Neural cell (in vitro differentiated cells): ENCODE measurements around the gene ACTR1A. TPM values are rescaled to one million over a fixed set of nuclear protein-coding genes. Genes with fewer than 3 reads are reported as not detected.

Experiments
- H2AFZ ChIP-seq: fragments of 200-600, 300-800 bp; sonication (generic), shearing (Covaris generic); 2 replicates; pipeline ENCODE4 v1.6.0; 2014; ENCODE audit warnings: low read depth, mild to moderate bottlenecking, antibody characterized with exemption, low read length, moderate library complexity
- H3F3A ChIP-seq: fragments of 200-600 bp; shearing (Covaris generic); 2 replicates; pipeline ENCODE4 v1.6.1; 2016; ENCODE audit warnings: mild to moderate bottlenecking, moderate library complexity, mixed read lengths, antibody characterized with exemption, low read length; ENCODE audit not compliant: insufficient read depth, poor library complexity, severe bottlenecking
- H3K27ac ChIP-seq: fragments of 200-600, 300-800 bp; sonication (generic), shearing (Covaris generic); 2 replicates; pipeline ENCODE4 v1.5.1; 2014; ENCODE audit warnings: mild to moderate bottlenecking, low read length, moderate library complexity
- H3K27me3 ChIP-seq: fragments of 300-800, 200-600 bp; sonication (generic), shearing (Covaris generic); 2 replicates; pipeline ENCODE4 v1.6.0; 2014; ENCODE audit warnings: mild to moderate bottlenecking, low read depth, low read length, moderate library complexity; ENCODE audit not compliant: insufficient read depth
- H3K36me3 ChIP-seq: fragments of 300-800, 200-600 bp; sonication (generic), shearing (Covaris generic); 2 replicates; pipeline ENCODE4 v1.5.1; 2014; ENCODE audit warnings: mild to moderate bottlenecking, antibody characterized with exemption, low read length, moderate library complexity; ENCODE audit not compliant: insufficient read depth
- H3K4me2 ChIP-seq: fragments of 300-800, 200-600 bp; sonication (generic), shearing (Covaris generic); 2 replicates; pipeline ENCODE4 v1.6.0; 2014; ENCODE audit warnings: mild to moderate bottlenecking, low read length
- H3K4me3 ChIP-seq: fragments of 300-800, 200-600 bp; sonication (generic), shearing (Covaris generic); 2 replicates; pipeline ENCODE4 v1.5.1; 2014; ENCODE audit warnings: mild to moderate bottlenecking, low read length, moderate library complexity
- H3K79me2 ChIP-seq: fragments of 200-600 bp; shearing (Covaris generic); replicated peaks from 2 replicates; pipeline ENCODE4 v1.6.0; 2014; ENCODE audit warnings: mild to moderate bottlenecking, low read length, moderate library complexity; ENCODE audit not compliant: insufficient read depth
- H3K9ac ChIP-seq: fragments of 300-800, 200-600 bp; sonication (generic), shearing (Covaris generic); 2 replicates; pipeline ENCODE4 v1.6.1; 2016; ENCODE audit warnings: mild to moderate bottlenecking, low read length, mixed read lengths
- H3K9me2 ChIP-seq: fragments of 200-600 bp; shearing (Covaris generic); 2 replicates; pipeline ENCODE4 v1.6.1; 2016; ENCODE audit warnings: mild to moderate bottlenecking, low read length, mixed read lengths; ENCODE audit not compliant: insufficient read depth
- H3K9me3 ChIP-seq: fragments of 200-600, 300-800 bp; sonication (generic), shearing (Covaris generic); 2 replicates; pipeline ENCODE4 v1.6.1; 2016; ENCODE audit warnings: mild to moderate bottlenecking, mixed run types, low read length, moderate library complexity, mixed read lengths
- H4K20me1 ChIP-seq: fragments of 200-600 bp; shearing (Covaris generic); 2 replicates; pipeline ENCODE4 v1.6.1; 2016; ENCODE audit warnings: mild to moderate bottlenecking, mixed run types; ENCODE audit not compliant: insufficient read depth
- EP300 ChIP-seq: fragments of 450-650 bp; conservative IDR thresholded peaks from 2 replicates; pipeline ENCODE4 v1.6.1; 2014; ENCODE audit warnings: antibody characterized with exemption, mild to moderate bottlenecking, moderate library complexity; ENCODE audit not compliant: poor library complexity, severe bottlenecking
- EZH2 ChIP-seq: fragments of 200-600, 300-800 bp; shearing (Covaris generic), sonication (generic); IDR thresholded peaks from 2 replicates; pipeline ENCODE4 v1.6.1; 2014; ENCODE audit warnings: antibody characterized with exemption, low read length, borderline replicate concordance, mild to moderate bottlenecking; ENCODE audit not compliant: insufficient read depth, poor library complexity, severe bottlenecking
- MXI1 ChIP-seq: fragments of 450-650 bp; conservative IDR thresholded peaks from 2 replicates; pipeline ENCODE4 v1.6.1; 2014; ENCODE audit warnings: antibody characterized with exemption, mild to moderate bottlenecking; ENCODE audit not compliant: poor library complexity, severe bottlenecking
- POLR2AphosphoS5 ChIP-seq: IDR thresholded peaks from 2 replicates; pipeline ENCODE4 v1.6.1; 2012
- RAD21 ChIP-seq: fragments of 450-650 bp; conservative IDR thresholded peaks from 2 replicates; pipeline ENCODE4 v1.6.1; 2014; ENCODE audit warnings: antibody characterized with exemption, mild to moderate bottlenecking, moderate library complexity
- REST ChIP-seq: IDR thresholded peaks from 2 replicates; pipeline ENCODE4 v1.6.1; 2012; ENCODE audit warnings: borderline replicate concordance
- SMC3 ChIP-seq: fragments of 450-650 bp; conservative IDR thresholded peaks from 2 replicates; pipeline ENCODE4 v1.6.1; 2014; ENCODE audit warnings: antibody characterized with exemption, mild to moderate bottlenecking, moderate library complexity; ENCODE audit not compliant: poor library complexity
- TAF1 ChIP-seq: IDR thresholded peaks from 2 replicates; pipeline ENCODE4 v1.6.1; 2012; ENCODE audit warnings: low read depth
- polyA plus RNA-seq: library from polyadenylated mRNA; depleted of rRNA; stranded (reverse); fragments of >200 nt; gene quantifications from 2 replicates; pipeline ENCODE4 v1.2.3, GENCODE V29; 2014
- TF ChIP-seq, protein P1 (sequence below): fragments of 450-650 bp; IDR thresholded peaks from 2 replicates; pipeline ENCODE4 v1.5.1; 2014; ENCODE audit warnings: antibody characterized with exemption, mild to moderate bottlenecking, moderate library complexity; ENCODE audit not compliant: poor library complexity, severe bottlenecking

The ACTR1A gene
- polyA plus RNA-seq, 1 donor from 2014 or later, result 316 TPM

DNA sequence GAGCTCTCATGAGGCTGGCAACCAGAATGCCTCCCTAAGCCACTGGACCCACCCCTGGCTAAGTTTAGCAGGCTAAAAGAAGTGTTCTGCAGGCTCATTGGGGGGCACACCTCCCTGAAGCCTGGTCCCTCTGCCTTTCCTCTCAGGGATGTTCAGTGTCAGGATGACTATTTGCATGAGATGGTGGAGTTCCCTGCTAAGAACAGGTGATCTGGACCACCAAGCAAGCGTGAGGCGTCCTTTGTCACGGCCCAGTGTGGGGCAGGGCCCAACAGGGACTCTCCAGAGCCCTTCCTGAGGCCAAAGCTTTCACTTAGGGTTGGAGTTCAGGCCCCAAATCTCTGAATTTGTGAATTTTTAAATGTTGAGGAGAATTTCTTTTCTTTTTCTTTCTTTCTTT lies 13.2 kb upstream of the ACTR1A start:
- Histone ChIP-seq H3K4me3 (no peak overlapping the region), H4K20me1 (no peaks in the 10 kb centered on the region), H2AFZ (no peak overlapping the region), H3F3A (no peaks in the 10 kb centered on the region), H3K4me2 (no peak overlapping the region), H3K27ac (no peak overlapping the region), H3K36me3 (no peaks in the 10 kb centered on the region), H3K9ac (no peak overlapping the region), H3K9me2 (no peaks in the 10 kb centered on the region), H3K79me2 (no peaks in the 10 kb centered on the region), H3K9me3 (no peaks in the 10 kb centered on the region), H3K27me3 (no peaks in the 10 kb centered on the region)
- TF ChIP-seq RAD21, result no peak
- no peak for TF ChIP-seq EP300
- no peak for TF ChIP-seq EZH2
- TF ChIP-seq SMC3, result no peak
- TF ChIP-seq MXI1, result no peak
- no peak for TF ChIP-seq REST
- TF ChIP-seq TAF1, result no peak
- no peak for TF ChIP-seq POLR2AphosphoS5
- TF ChIP-seq, protein P1, sequence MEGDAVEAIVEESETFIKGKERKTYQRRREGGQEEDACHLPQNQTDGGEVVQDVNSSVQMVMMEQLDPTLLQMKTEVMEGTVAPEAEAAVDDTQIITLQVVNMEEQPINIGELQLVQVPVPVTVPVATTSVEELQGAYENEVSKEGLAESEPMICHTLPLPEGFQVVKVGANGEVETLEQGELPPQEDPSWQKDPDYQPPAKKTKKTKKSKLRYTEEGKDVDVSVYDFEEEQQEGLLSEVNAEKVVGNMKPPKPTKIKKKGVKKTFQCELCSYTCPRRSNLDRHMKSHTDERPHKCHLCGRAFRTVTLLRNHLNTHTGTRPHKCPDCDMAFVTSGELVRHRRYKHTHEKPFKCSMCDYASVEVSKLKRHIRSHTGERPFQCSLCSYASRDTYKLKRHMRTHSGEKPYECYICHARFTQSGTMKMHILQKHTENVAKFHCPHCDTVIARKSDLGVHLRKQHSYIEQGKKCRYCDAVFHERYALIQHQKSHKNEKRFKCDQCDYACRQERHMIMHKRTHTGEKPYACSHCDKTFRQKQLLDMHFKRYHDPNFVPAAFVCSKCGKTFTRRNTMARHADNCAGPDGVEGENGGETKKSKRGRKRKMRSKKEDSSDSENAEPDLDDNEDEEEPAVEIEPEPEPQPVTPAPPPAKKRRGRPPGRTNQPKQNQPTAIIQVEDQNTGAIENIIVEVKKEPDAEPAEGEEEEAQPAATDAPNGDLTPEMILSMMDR, result no peak

DNA sequence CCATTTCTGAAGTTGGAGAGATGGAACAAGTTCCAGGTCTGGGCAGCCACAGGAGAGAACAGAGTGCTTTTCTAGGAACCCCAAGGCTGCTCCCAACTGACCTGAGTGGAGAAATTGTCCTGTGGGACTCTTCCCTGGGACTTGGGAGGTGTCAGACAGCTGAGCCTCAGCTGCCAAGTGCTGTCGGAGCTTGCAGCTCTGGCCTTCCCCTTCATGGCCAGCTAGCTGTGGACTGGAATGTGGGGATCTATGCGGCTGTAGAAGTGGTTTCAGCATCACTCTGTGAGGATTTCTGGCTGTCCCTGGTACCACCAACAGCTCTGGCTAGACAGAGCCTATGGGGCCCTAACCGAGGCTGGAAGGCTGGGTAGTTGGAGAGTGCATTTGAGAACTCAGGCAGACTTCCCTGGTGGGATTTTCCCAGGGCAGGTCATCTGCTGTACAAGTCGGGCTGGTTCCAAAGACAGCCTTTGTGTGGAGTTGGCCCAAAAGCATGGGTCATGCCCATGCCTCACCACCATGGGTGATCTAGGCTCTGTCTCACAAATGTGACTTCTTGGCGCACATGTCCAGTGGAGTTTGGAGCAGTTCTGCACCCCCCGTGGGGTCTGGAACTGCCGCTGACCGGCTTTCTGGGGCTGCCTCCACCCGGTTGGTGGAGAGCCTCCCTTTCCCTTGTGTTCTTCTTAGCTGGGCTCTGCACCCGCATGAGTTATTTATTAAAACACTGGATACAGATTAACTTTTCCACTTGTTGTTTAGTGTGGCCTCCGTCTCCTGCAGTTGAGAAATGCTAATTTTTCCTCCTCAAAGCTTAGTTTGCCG lies 12.2 kb upstream of the ACTR1A start:
- no peaks in the 10 kb centered on the region for H4K20me1 ChIP-seq
- H3K79me2 ChIP-seq, result no peaks in the 10 kb centered on the region
- H3F3A ChIP-seq, result no peaks in the 10 kb centered on the region
- no peak overlapping the region for H3K9ac ChIP-seq
- no peak for TF ChIP-seq POLR2AphosphoS5
- TF ChIP-seq TAF1, result no peak
- TF ChIP-seq RAD21, result no peak
- TF ChIP-seq SMC3, result no peak
- TF ChIP-seq EP300, result no peak
- TF ChIP-seq, protein P1, result no peak
- TF ChIP-seq EZH2, result no peak
- TF ChIP-seq REST, result no peak
- no peak overlapping the region for H3K27ac ChIP-seq
- no peaks in the 10 kb centered on the region for H3K9me2 ChIP-seq
- no peaks in the 10 kb centered on the region for H3K27me3 ChIP-seq
- no peaks in the 10 kb centered on the region for H3K36me3 ChIP-seq
- H3K9me3 ChIP-seq, result no peaks in the 10 kb centered on the region
- H3K4me2 ChIP-seq, result no peak overlapping the region
- no peak overlapping the region for H3K4me3 ChIP-seq
- H2AFZ ChIP-seq, result no peak overlapping the region
